NCI-H2171 (cell line): ENCODE data around the gene RNF8.
"Not testable (repeated sequence)": the region's sequence is repeated elsewhere in the genome, so short reads cannot be mapped to it uniquely, and the experiment has no call there.

Experiments
- DNase-seq: peaks from one replicate; lab custom pipeline; 2025; lab: John Stamatoyannopoulos, UW

RNF8 gene

DNA sequence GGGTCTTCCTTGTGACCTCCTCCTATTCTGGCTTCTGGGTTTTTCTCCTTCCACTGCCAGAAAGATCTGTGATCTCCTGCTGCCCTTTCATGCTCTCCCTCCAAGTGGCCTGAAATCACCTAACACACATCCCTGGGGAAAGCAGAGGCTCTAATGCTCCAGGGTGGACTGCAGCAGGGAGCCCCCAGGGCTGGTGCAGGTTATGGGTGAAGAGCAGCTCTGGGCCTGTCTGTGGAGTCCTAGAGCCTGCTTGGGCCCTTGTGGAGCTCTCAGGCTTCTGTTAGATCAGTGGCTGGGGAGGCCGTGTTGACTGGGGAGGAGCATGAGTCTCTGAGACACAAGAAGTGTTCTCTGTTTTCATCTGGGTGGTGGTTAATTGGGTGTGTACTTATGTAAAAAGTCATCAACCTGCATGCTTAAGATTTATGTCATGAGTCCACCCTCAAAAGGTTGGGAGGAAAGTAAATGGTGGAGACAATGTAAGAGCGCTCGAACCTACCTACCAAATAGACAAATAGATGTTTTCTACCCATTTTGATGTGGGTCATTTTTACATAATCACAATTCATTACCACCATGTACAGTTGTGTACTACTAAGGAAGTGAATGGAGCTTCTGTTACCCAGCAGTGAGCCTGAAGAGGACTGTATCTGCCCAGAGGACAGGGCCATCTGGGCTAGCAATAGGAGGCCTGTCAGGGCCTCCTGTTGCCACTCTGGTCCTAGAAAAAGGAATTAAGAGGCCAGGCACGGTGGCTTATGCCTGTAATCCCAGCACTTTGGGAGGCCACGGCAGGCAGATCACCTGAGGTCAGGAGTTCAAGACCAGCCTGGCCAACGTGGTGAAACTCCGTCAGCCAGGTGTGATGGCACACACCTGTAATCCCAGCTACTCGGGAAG lies 32.0 kb upstream of the RNF8 start:
- DNase-seq, result no peak

DNA sequence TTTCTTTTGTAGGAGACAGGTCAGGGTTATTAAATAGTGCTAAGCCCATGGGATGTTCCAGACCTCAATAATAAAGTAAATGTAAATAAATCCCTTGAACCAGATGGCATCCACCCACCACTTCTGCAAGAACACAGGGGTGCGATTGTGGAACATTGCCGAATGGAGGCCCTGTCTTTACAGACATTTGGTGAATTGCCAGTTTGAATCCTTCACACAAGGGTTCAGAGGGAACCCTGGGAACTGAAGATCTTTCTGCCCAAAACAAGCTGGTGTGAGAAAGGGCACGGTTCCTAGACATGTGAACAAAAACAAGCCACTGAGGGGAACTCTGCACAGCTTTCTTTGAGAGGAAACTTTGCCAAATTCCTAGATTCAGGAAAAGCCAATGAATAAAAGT lies 30.2 kb upstream of the RNF8 start:
- DNase-seq, result peak; percentile 96

DNA sequence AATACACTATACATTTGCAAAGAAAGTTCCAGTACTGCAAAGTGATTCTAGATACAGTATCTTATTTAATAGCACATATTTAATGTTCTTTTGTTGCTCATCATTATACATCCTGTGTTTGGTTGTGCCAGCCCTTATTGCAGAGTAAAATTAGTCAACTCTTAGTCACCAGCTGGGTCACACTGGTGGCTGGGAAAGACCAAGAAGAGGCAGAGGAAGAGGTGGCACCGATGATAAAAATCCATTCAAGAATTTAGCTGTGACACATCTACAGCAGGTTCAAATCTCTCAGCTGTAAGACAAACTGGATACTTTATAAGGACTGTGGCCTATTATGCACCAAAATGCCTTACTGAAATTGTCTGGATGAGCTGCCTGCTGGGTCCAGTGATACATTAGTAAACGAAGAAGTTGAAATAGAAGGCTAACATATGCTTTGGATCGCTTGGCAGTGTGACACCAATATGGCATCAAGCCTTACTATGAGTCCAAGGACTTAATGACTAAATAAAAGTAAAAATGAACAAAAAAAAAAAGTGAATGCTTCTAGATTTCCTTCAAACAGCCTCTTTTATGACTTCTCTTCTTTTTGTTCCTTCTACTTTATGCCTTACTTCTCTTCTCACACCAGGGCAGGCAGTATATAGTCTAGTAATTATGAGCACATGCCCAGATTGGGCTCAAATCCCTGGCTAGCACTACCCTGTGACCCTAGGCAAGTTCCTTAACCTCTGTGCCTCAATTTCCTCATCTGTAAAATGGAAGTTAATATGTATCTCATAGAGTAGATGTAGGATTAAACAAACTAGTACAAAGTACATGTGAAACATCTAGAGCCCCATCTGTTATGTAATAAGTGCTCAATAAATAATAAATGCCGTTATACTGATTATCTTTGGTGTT lies 29.4 kb upstream of the RNF8 start:
- no peak for DNase-seq

DNA sequence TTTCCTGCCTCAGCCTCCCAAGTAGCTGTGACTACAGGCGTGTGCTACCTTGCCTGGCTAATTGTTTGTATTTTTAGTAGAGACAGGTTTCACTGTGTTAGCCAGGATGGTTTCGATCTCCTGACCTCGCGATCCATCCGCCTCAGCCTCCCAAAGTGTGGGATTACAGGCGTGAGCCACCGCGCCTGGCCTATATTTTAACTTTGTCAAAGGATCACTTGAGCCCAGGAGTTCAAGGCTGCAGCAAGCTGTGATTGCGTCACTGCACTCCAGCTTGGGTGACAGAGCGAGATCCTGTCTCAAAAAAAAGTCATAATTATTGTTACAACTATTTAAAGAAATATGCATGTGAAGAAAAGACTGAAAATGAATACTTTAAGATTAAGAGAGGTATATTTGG lies 23.4 kb upstream of the RNF8 start:
- DNase-seq, result not testable (repeated sequence)

DNA sequence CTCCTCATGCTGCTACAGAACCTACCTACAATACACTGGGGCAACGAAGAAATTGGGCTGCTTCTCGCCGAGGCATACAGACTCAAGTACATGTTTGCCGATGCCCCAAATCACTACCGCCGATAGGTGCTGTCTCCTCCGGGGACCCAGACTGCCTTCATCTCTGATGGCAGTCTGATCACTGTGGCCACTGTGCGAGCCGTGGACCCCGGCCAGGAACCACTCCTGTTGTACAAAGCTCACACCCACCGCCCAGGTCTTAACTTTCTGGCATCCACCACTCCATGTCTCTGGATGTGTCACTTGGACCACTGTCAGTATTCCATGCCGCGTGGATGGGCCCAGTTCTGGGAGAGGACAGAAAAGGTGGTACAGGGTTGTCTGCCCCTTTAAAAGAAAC lies 22.7 kb upstream of the RNF8 start:
- no peak for DNase-seq

DNA sequence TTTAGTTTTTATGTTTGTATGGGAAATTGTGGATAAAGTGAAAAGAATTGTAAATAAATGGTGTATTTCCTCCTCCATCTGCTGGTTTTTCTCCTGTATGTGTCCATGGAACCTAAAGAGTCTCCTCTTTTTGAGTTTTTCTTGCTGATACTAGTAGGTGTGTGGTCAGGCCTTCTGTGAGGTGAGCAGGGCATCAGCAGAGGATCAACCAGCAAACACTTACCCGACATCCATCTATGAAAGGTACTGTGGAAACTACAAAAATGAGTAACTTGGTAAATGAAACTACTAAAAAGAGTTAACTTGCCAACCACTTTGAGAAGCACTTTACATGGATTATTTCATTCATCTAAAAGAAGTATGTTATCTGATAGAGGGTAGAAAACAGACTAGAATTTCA lies 20.9 kb upstream of the RNF8 start:
- DNase-seq, result no peak

- DNase-seq, result no peak
These were observed 19.7 kb upstream of the RNF8 start for GRCh38 chr6:37334047-37334446.

- DNase-seq, result not testable (repeated sequence)
These were observed 15.5 kb upstream of the RNF8 start for GRCh38 chr6:37338317-37338716.

DNA sequence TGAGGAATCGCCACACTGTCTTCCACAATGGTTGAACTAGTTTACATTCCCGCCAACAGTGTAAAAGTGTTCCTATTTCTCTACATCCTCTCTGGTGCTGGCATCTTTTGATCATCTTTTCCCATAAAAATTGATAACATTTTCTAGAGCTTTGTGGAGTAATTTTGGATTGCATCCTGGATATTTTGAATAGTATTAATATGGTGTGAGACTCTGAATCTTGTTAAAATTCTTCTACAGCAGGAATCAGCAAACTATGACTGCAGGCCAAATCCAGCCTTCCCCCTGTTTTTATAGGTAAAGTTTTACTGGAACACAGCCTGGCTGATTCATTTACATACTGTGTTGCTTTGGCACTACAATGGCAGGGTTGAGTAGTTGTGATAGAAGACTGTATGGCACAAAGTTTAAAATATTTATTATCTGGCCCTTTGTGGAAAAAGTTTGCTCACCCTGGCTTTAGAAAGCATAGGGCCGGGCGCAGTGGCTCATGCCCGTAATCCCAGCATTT lies 15.0 kb upstream of the RNF8 start:
- DNase-seq, result no peak

GRCh38 chr6:37339741-37340638 lies 13.8 kb upstream of the RNF8 start:
- DNase-seq, result no peak

GRCh38 chr6:37340639-37340943 lies 13.2 kb upstream of the RNF8 start:
- DNase-seq, result no peak

GRCh38 chr6:37343248-37343647 lies 10.5 kb upstream of the RNF8 start:
- no peak for DNase-seq

DNA sequence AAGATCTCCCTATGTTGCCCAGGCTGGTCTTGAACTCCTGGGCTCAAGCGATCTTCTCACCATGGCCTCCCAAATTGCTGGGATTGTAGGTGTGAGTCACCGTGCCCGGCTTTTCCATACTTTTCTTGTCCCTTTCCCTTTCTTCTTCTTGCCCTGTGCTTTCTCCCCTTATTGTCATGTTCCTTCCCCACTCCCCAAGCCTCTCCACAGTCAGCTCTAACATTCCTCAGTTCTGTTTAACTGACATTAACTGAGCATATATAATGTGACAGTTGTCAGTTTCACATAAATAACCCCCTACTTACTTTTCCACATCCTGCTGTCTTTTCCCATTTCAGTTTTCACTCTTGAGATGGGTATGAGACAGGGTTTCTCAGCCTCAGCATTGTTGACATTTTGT lies 9.5 kb upstream of the RNF8 start:
- DNase-seq, result no peak

DNA sequence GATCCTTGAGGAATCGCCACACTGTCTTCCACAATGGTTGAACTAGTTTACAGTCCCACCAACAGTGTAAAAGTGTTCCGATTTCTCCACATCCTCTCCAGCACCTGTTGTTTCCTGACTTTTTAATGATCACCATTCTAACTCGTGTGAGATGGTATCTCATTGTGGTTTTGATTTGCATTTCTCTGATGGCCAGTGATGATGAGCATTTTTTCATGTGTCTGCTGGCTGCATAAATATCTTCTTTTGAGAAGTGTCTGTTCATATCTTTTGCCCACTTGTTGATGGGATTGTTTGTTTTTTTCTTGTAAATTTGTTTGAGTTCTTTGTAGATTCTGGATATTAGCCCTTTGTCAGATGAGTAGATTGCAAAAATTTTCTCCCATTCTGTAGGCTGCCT lies 8.0 kb upstream of the RNF8 start:
- not testable (repeated sequence) for DNase-seq

DNA sequence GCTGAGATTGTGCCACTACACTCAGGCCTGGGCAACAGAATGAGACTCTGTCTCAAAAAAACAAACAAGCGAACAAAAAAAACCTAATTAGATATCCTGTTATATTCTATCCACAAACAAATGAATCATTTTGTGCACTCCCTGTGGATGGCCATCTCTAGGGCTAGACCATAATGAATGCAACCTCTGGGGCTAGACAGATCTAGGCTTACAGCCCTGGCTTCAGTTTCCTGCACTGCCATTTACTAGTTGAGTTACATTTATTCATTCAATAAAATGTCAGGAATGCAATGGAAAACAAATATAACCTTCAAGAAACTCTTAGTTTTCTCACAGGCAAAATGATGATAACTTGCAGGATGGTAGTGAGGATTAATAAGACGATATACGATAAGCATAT lies 6.6 kb upstream of the RNF8 start:
- DNase-seq, result no peak

GRCh38 chr6:37347670-37348111 lies 6.1 kb upstream of the RNF8 start:
- DNase-seq, result no peak

DNA sequence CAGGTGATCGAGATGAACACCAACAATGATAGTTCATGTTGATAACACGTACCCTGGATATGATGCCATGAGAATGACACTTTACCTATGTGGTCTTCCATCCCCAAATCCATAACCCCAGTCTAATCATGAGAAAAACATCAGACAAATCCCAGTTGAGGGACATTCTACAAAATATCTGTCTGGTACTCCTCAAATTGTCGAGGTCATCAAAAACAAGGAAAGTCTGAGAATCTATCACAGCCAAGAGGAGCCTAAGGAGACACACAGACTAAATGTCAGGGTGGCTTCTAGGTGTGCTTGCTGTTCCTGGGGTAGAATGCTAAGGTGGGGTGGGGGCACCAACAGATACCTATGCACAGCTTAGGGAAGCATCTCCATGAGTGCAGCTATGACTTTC lies 2.8 kb upstream of the RNF8 start:
- no peak for DNase-seq

- DNase-seq, result no peak
These were observed 1.4 kb upstream of the RNF8 start for GRCh38 chr6:37352384-37352783.

GRCh38 chr6:37354526-37355384 lies 972 bp downstream of the RNF8 start:
- no peak for DNase-seq

GRCh38 chr6:37357288-37357687 lies 3.5 kb downstream of the RNF8 start:
- DNase-seq, result no peak

DNA sequence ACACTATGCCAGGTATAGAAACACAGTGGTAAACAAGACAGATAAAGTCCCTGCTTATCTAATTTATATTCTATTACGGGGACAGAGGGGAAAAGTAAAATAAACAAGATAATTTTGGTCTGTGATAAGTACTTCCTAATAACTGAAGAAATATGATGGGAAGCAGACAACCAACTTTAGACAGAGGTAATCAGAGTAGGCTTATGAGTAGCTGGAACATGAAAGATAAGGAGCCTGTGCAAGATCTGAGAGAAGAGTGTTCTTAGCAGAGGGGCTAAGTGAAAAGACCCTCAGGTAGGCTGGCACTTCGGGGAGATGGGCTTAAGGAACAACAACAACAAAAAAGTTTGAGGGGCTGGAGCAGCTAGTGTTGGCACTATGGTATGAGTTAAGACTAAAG lies 4.1 kb downstream of the RNF8 start:
- no peak for DNase-seq
